Esophagus muscularis mucosa (tissue), 4 donors: Measurements from ENCODE around the gene GREB1. TPM values are rescaled to one million over a fixed set of nuclear protein-coding genes. Genes with fewer than 3 reads are reported as not detected.
A peak's percentile ranks its signal among the peaks of the same experiment; 100 is the strongest.

Source experiments
- DNase-seq: peaks from one replicate; pipeline ENCODE4 v3.0.0-alpha.2; 2017; ENCODE audit errors: extremely low spot score
- H3K27ac ChIP-seq, 4 donors: fragments of 200-600 bp; sonication (generic); replicated peaks in 1 of 4; 1 replicate in 3 of 4; 2 replicates in 1 of 4; pipeline ENCODE4 v1.5.1; 2016 to 2019; ENCODE audit warnings: mild to moderate bottlenecking in 1 of 4
- H3K27me3 ChIP-seq, 4 donors: fragments of 200-600 bp; sonication (generic); one replicate each; pipeline versions ENCODE4 v1.5.1 to v1.6.0; 2016 to 2019
- H3K36me3 ChIP-seq, 4 donors: fragments of 200-600 bp; sonication (generic); one replicate each; pipeline ENCODE4 v1.5.1; 2016 to 2019
- H3K4me1 ChIP-seq, 4 donors: fragments of 200-600 bp; sonication (generic); one replicate each; pipeline ENCODE4 v1.5.1; 2016 to 2019
- H3K4me3 ChIP-seq, 4 donors: fragments of 200-600 bp; sonication (generic); 1 replicate in 2 of 4; 2 replicates in 2 of 4; pipeline ENCODE4 v1.5.1; 2016 to 2019; ENCODE audit warnings: mild to moderate bottlenecking in 4 of 4, moderate library complexity in 1 of 4
- H3K9me3 ChIP-seq, 4 donors: fragments of 200-600 bp; sonication (generic); 1 replicate in 3 of 4; 2 replicates in 1 of 4; pipeline ENCODE4 v1.5.1; 2016 to 2019
- EP300 ChIP-seq: sonication (generic); formaldehyde crosslinking; IDR thresholded peaks from one replicate; pipeline ENCODE4 v1.6.1; 2017; ENCODE audit warnings: antibody characterized with exemption
- POLR2A ChIP-seq: fragments of 450-650 bp; IDR thresholded peaks from one replicate; pipeline ENCODE4 v1.6.1; 2017; ENCODE audit warnings: antibody characterized with exemption, moderate library complexity, mild to moderate bottlenecking, low read depth
- POLR2AphosphoS5 ChIP-seq, 2 donors: sonication (generic); formaldehyde crosslinking; IDR thresholded peaks; one replicate each; pipeline ENCODE4 v1.6.1; 2017; ENCODE audit warnings: antibody characterized with exemption in 2 of 2
- WGBS: methylation state at CpG from one replicate; pipeline ENCODE4 v1.1.5; 2018; 5-methylcytosine and 5-hydroxymethylcytosine counted together
- intact Hi-C: fragments of 100-400 bp; cut with DNase I; formaldehyde crosslinking; loops from one replicate; pipeline ENCODE4 v1.15.1; 2023
- total RNA-seq, 4 donors: library from RNA; depleted of rRNA; stranded (reverse); fragments of >200 nt; gene quantifications; one replicate each; pipeline versions ENCODE4 v1.1.0 to v1.2.1, GENCODE V29; 2016
- TF ChIP-seq, protein P1 (sequence below), 3 experiments: fragments of 200-600 bp in 2 of 3; fragments of 450-650 bp in 1 of 3; sonication (generic) in 2 of 3; IDR thresholded peaks; one replicate each; pipeline ENCODE4 v1.5.1; 2017 to 2019; ENCODE audit warnings: antibody characterized with exemption in 3 of 3, mild to moderate bottlenecking in 2 of 3, moderate library complexity in 1 of 3

GREB1 gene
- total RNA-seq, 4 donors from 2014 or later: 3.7 to 11.0 (median 7.7) TPM

DNA sequence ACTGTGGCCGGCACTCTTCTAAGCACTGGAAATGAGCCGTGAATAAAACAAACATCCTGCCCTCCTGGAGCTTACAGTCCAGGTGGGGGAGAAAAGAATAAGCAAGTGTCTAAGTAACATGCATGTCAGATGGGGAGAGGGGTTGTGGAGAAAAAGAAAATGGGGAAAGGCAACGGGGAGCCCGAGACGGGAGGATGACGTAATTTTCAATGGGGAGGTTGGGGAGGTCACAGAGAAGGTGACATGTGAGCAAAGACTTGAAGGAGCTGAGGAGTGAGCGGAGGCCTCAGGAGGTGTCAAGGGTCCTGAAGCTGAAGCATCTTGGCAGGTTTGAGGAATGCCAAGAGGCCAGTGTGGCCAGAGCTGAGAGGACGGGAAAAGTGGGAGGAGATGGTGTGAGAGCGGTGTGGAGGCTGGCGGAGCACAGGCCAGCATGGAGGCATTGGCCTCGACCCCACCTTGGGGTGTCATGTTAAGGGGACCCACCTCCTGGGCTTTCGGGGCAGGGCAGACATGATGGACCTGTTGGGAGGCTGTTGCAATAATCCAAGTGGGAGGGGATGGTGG lies 151.1 kb downstream of the GREB1 start:
- Histone ChIP-seq H3K4me3 (no peak overlapping the region), H3K4me1 (peaks cover 17 to 18% (median 18%) of the 10 kb centered on the region in 4 donors), H3K27me3 (peaks cover 0 to 20% (median 0%) of the 10 kb centered on the region in 4 donors), H3K27ac (no peak overlapping the region), H3K36me3 (no peaks in the 10 kb centered on the region), H3K9me3 (no peaks in the 10 kb centered on the region)
- no peak for DNase-seq
- 81% methylated on average over 12 of the region's 12 CpGs for WGBS
- TF ChIP-seq EP300 (no peak), POLR2AphosphoS5 (IDR thresholded peaks at IDR 0.05) (no peak), POLR2A (no peak)
- TF ChIP-seq, protein P1, sequence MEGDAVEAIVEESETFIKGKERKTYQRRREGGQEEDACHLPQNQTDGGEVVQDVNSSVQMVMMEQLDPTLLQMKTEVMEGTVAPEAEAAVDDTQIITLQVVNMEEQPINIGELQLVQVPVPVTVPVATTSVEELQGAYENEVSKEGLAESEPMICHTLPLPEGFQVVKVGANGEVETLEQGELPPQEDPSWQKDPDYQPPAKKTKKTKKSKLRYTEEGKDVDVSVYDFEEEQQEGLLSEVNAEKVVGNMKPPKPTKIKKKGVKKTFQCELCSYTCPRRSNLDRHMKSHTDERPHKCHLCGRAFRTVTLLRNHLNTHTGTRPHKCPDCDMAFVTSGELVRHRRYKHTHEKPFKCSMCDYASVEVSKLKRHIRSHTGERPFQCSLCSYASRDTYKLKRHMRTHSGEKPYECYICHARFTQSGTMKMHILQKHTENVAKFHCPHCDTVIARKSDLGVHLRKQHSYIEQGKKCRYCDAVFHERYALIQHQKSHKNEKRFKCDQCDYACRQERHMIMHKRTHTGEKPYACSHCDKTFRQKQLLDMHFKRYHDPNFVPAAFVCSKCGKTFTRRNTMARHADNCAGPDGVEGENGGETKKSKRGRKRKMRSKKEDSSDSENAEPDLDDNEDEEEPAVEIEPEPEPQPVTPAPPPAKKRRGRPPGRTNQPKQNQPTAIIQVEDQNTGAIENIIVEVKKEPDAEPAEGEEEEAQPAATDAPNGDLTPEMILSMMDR (IDR thresholded peaks at IDR 0.05): no peak
- intact Hi-C loops: no loop called here

DNA sequence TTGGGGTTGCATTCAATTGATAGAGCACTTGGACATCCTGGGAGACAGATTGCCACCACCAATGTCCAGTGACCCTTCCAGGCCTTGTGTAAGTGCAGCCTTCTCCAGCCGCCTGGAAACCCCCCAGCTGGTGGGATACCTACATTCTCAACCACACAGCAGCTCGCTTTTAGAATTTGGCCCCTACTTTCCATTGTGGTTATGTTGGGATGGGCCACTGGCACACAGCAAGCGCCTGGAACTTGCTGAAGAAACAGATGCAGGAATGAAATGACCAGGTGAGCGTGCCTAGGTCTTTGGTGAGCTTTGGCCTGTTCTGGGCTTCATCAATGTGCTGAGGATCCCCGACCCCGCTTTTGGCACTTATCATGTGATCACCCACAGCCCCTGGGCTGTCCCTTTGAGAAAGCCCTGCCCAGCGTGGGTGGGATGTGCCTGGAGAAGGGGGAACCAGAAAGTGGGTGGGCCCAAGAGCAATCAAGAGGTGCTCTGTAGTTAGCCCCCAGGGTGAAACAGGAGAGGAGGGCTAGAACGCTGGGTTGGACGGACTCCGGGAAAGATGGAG lies 152.1 kb downstream of the GREB1 start:
- intact Hi-C loops: no loop called here
- DNase-seq: no peak
- no peaks in the 10 kb centered on the region for H3K9me3 ChIP-seq
- WGBS: 95% methylated on average over 10 of the region's 10 CpGs
- no peak for TF ChIP-seq POLR2AphosphoS5 (IDR thresholded peaks at IDR 0.05)
- TF ChIP-seq EP300: no peak
- no peak for TF ChIP-seq POLR2A
- TF ChIP-seq, protein P1 (IDR thresholded peaks at IDR 0.05): no peak
- H3K36me3 ChIP-seq: no peaks in the 10 kb centered on the region
- H3K4me1 ChIP-seq: peaks cover 17 to 18% (median 18%) of the 10 kb centered on the region in 4 donors
- H3K4me3 ChIP-seq: no peak overlapping the region
- no peak overlapping the region for H3K27ac ChIP-seq
- H3K27me3 ChIP-seq: peaks cover 0 to 16% (median 0%) of the 10 kb centered on the region in 4 donors

DNA sequence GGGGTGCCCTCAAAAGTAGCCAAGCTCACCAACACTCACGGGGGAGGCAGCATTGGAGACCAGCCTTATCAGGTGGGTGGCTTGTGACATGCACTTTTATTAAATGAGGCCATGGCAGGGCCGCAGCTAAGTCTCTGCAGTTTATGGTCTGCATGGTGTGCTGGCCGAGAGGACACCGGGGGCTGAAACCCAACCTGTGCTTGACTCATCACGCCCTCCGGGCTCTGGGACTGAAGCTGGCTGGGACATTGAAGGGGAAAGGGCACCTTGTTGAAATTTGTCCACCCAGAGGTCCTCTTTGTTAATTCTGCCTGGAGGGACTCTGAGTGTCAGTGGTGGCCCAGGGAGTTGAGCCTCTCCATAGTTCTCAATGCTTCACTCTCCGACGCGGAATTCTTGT lies 153.9 kb downstream of the GREB1 start:
- peak overlapping the region in 3 of 4 donors; percentile 32 to 46 (median 35) for H3K4me3 ChIP-seq
- DNase-seq: no peak
- no peaks in the 10 kb centered on the region for H3K9me3 ChIP-seq
- peaks cover 18 to 22% (median 18%) of the 10 kb centered on the region in 4 donors for H3K4me1 ChIP-seq
- no peaks in the 10 kb centered on the region for H3K36me3 ChIP-seq
- 78% methylated on average over 9 of the region's 9 CpGs for WGBS
- peaks cover 0 to 16% (median 0%) of the 10 kb centered on the region in 4 donors for H3K27me3 ChIP-seq
- intact Hi-C loops: no loop called here
- TF ChIP-seq POLR2A (no peak), EP300 (no peak), POLR2AphosphoS5 (IDR thresholded peaks at IDR 0.05) (no peak)
- TF ChIP-seq, protein P1 (IDR thresholded peaks at IDR 0.05): no peak
- H3K27ac ChIP-seq: peak overlapping the region; percentile 56 to 66 (median 64)

DNA sequence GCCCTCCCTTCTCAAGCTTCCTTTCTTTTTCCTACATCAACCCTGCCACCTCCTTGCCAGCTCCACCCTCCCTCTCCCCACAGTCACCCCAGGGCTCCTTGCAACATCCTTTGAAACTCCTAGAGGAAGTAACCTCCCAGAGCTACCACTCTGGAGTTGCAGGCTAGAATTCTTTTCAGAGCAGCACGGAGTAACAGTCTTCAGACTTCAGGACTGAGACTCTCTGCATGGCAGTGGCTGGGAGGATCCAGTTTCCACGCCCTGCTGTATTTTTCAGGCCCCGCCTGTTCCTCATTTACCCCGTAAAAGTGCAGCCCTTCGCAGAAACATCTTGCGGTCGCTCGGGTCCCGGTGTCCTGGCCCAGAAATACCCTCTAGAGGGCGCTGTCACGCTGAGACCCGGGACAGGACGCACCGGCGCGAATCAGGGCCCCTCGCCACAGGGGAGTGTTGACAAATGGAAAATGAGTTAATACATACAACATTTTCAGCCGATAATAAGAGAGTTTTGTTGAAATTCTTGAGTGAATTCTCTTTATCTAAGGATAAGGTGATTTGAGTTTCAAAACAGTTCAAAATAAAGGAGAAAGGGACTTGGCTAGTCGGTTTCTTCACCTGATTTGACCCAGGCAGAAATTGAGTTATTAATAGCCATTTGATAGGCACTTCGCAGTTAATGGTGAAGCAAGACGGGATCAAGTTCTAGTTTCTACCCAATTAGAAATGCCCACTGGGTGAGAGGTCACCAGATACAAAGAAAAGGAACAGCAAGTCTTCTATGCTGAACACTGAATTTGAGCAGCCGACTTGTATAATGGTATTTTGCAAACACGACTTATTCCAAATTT lies 154.6 kb downstream of the GREB1 start:
- Histone ChIP-seq H3K36me3 (no peaks in the 10 kb centered on the region), H3K9me3 (no peaks in the 10 kb centered on the region), H3K27me3 (peaks cover 0 to 16% (median 0%) of the 10 kb centered on the region in 4 donors), H3K4me1 (peaks cover 23 to 29% (median 24%) of the 10 kb centered on the region in 4 donors), H3K4me3 (peak overlapping the region; percentile 26 to 46 (median 34)), H3K27ac (peak overlapping the region; percentile 56 to 66 (median 64))
- TF ChIP-seq, protein P1 (IDR thresholded peaks at IDR 0.05): peak; percentile 77 to 93 (median 81)
- TF ChIP-seq POLR2AphosphoS5 (IDR thresholded peaks at IDR 0.05) (peak in 1 of 2 donors; percentile 57), EP300 (no peak), POLR2A (no peak)
- no peak for DNase-seq
- intact Hi-C loops: no loop called here
- WGBS: 8% methylated on average over 22 of the region's 23 CpGs
